Fibroblast of peridontal ligament (primary cell): ENCODE data around the gene NEK4.
"Not testable (repeated sequence)": the region's sequence is repeated elsewhere in the genome, so short reads cannot be mapped to it uniquely, and the experiment has no call there.

Experiments
- DNase-seq: peaks from one replicate; pipeline ENCODE4 v3.0.0-alpha.2; 2010; ENCODE audit errors: extremely low read depth

The NEK4 gene

DNA sequence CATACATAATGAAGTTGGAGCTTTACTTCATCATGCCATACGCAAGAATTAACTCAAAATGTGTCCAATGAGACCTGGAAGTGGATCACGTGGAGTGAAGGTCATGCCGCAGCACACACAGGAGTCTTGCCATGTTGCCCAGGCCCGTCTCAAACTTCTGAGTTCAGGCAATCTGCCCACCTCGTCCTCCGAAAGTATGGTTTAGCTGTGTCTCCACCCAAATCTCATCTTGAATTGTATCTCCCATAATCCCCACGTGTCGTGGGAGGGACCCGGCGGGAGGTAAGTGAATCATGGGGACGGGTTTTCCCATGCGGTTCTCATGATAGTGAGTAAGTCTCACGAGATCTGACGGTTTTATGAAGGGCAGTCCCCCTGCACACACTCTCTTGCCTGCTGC lies 39.1 kb downstream of the NEK4 start:
- DNase-seq = no peak

GRCh38 chr3:52730681-52731080 lies 40.1 kb downstream of the NEK4 start:
- no peak for DNase-seq

- not testable (repeated sequence) for DNase-seq
Observed at GRCh38 chr3:52728753-52729152, 42.0 kb downstream of the NEK4 start.

DNA sequence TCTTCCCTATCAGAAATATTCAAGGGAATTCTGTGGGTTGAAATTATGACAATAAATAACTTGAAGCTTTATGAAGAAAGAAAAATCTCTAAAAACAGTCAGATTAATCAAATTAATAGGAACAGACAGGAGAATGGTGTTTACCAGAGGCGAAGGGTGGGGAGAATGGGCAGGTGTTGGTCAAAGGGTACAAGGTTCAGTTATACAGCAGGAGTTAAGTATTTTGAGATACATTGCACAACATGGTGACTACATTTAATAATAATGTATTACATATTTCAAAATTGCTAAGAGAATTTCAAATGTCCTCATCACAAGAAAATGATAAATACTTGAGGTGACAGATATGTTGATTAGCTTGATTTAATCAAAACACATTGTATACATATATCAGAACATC lies 46.2 kb downstream of the NEK4 start:
- DNase-seq = no peak

DNA sequence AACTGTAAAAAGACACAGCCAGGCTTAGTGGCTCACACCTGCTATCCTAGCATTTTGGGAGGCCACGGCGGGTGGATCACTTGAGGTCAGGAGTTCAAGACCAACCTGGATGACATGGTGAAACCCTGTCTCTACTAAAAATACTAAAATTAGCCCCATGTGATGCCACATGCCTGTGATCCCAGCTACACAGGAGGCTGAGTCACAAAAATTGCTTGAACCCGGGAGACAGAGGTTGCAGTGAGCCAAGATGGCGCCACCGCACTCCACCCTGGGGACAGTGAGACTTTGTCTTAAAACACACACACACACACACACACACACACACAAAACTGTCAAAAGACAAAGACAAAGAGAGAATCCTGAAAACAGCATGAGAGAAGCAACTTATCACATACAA lies 46.8 kb downstream of the NEK4 start:
- no peak for DNase-seq

- DNase-seq = no peak
Observed at GRCh38 chr3:52722491-52722890, 48.2 kb downstream of the NEK4 start.

DNA sequence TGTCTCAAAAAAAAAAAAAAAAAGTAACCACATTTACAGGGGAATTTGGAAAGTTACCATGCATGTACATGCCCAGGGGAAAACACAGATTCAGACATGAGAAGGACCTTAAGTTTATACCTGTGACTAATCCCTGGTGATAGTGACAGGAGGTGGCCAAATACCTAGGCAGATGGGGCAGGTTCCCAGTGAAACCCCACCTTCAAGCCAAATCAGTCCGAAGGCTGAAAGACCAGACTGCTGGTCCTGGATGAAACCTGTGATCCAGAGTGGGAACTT lies 49.1 kb downstream of the NEK4 start:
- no peak for DNase-seq

DNA sequence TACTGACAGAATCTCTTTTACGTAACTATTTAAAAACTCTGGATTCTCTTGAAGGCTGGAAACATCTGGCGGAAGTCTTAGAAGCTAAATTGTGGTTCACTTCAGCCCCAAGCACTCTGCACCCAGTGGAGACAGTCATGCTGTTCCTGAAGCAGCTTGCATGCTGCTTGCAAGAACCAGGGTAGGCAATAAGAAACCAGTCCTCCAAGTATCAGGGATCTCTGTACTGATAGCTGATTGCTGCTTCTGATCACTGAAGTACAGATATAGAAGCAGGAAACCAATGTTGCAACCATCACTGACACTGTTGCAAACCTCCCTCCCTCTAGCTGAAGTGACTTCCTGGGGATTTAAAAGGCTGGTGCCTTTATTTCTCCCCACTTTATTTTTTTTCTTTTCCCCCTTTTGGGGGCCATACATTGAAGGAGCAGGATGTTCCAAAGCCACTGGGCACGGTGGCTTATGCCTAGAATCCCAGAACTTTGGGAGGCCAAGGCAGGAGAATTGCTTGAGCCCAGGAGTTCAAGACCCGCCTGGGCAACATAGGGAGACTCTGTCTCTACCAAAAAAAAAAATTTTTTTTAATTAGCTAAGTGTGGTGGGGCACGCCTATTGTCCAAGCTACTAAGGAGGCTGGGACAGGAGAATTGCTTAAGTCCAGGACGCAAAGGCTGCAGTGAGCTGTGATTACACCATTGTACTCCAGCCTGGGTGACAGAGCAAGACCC lies 49.6 kb downstream of the NEK4 start:
- DNase-seq = peak; percentile 1

DNA sequence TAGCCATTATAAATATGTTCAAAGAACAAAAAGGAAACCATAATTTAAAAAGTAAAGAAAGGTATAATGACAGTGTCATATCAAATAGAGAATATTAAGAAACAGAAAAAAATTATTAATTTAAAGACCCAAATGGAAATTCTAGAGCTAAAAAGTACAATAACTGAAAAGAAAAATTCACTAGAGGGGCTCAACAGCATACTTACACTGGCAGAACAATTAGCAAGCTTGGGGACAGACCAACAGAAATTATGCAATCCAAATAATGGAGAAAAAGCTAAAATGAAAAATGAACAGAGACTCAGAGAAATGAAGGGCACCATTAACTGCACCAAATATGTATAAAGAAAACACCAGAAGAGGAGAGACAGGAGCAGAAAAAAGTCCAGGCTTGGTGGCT lies 51.1 kb downstream of the NEK4 start:
- DNase-seq = no peak

DNA sequence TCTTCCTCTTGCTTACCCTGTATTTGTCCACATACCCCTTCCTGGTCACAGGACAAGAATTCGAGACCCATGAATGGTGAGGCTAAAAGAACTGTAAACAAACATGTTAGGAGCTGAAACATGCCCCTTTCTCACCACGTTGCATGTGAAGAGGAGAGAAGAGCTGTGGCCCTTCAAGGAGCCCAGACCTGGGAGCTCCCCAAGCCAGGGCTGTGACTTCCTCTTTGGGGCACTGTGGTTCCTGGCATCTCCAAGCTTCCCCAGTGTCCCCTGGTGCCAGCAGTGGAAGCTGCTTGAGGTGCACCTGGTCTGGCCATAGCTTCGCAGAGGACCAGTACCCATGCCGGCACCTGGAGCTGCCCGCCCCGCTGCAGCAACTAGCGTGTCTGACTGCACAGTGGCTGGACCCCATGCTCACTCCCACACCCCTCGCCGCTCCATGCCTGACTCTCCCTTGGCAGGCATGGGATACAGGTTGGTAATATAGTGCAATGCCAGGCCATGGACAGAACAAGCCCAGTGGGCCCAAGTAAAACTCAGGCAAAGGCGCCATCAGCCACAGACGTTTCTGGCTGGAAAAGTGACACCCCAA lies 54.9 kb downstream of the NEK4 start:
- DNase-seq = no peak

DNA sequence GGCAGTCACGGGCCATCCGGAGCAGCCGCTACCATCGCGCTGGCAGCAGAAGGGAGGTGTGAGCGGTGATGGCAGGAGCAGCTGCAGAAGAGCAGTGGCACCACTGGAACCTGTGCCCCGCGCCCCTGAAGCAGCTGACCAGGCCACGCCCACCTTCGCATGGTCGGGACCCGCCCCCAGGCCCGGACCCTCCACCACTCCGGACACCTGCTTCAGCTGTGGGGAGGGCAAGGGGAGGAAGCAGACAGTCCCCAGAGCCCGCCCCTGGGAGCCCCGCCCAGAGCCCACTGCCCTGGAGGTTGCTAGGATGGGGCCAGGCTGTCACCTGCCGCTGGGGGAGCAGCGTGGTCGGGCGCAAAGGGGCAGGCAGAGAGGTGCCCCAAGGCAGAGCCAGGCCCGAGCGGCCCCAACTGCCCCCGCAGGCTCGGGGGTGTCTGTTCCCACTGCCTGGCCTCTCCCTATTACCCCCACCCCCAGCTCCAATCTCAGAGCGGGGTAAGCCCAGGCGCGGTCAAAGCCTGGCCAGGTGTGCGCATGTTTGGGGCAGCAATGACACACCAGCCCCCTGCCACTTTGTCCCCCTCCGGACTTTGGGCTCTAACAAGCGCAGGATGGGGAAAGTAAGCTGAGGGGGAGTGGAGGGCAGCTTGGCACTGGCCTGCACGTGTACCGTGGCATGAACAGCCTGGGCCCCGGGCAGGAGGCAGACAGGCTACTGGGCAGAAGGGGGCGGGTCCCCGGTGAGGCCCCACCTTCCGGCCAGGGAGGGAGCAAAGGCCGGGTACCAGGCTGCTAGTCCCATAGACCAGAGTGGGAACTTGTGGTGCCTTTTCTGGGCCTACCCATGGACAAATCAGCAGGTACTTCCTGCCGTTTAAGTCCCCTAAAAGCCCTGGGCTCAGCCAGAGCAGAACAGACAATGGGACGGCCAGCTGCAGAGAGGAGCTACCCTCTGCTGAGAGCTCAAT lies 56.1 kb downstream of the NEK4 start:
- no peak for DNase-seq

DNA sequence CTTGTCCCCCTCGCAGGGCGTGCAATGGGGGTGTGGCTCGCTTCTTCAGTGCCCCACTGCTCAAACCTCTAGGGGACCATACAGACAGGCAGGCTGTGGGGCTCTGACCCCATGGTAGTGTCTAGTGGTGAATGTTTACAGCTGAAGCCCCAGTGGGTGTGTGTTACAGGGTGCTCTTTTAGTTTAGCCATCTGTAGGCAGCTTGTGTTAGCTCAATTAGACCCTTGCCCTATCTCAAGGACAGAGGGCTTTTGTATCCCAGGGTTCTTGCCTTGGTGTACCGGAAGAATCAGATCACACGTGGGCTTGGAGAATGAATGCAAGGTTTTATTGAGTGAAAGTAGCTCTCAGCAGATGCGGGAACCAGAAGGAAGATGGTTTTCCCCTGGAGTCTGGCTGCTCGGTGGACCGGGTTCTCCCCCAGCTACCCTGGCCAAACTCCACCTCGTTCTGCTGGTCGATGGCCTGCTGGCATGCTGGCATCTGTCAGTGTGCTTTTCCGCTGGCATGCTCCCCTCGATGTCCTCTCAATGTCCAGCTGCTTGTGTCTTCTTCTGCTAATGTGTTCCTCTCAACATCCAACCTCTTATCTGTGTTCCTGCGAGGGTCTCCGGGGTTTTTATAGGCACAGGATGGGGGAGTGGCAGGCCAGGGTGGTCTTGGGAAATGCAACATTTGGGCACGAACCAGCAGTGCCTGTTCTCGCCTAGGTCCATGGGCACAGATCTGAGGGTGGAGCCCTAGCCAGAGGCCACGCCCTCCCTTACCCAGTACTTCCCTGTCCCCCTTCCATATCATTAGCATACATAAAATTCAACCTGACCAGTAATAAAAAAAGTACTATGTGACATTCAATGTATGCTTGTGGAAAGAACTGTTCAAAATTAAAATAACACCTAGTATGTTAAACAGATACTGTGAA lies 58.2 kb downstream of the NEK4 start:
- DNase-seq = no peak

DNA sequence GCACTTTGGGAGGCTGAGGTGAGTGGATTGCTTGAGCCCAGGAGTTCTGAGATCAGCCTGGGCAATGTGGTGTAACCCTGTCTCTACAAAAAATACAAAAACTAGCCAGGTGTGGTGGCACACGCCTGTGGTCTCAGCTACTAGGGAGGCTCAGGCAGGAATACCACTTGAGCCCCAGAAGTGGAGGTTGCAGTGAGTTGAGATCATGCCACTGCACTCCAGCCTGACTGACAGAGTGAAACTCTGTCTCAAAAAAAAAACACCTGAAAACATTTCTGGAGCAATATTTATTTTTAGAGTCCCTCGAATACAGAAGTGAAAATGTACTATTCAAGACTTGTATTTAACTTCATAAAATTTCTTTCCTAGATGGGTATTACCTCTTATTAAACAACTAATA lies 60.2 kb downstream of the NEK4 start:
- no peak for DNase-seq

- no peak for DNase-seq
Observed at GRCh38 chr3:52707585-52707984, 63.2 kb downstream of the NEK4 start.

DNA sequence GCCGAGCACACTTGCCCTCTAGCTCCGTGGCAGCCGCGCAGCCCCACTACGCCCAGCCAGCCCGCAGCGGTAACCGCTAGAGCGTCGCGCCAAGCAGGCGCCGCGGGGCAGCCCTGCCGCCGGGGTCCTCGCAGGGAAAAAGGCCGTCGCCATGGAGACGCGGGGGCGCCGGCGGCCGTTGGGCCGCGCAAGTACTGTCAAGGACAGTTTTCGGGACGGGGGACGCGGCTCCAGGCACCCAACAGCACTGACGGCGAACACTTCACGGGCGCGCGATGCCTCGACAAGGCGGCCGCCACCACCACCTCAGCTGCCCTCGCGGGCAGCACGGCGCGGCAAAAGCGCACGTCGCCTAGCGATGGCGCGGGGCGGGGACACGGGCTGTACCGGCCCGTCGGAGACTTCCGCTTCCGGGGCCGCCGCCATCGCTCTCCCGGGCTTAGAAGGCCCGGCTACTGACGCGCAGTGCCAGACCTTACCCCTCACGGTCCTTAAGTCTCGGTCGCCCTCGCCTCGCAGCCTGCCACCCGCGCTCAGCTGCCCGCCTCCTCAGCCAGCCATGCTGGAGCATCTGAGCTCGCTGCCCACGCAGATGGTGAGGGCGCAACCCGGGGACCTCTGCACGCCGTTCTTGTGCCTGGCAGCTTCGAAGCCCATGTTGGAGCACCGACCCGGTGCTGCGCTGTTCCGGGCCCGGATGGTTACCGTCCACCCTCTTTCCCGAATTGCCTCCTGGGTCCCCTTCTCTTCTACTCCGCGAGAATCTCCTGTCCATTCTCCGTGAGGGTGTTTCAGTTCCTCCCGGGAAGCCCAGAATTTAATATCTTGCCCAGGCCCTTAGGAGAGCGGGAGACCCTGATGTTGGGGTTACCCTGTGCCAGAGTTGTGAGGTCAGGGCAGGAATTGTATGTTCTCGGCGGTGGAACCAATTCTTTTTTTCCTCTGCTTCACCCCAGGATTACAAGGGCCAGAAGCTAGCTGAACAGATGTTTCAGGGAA lies 64.8 kb downstream of the NEK4 start, which contains the start of the genes GLT8D1 and SPCS1:
Gene GLT8D1, minus strand, starts transcription at position 104 of the 999 bp plus-strand sequence. CDS start 5,331 bp downstream, outside the sequence.
Gene SPCS1, plus strand, starts transcription at position 419 of the 999 bp plus-strand sequence. Its CDS starts 141 bp downstream, at position 560.
- peak; percentile 74 for DNase-seq

DNA sequence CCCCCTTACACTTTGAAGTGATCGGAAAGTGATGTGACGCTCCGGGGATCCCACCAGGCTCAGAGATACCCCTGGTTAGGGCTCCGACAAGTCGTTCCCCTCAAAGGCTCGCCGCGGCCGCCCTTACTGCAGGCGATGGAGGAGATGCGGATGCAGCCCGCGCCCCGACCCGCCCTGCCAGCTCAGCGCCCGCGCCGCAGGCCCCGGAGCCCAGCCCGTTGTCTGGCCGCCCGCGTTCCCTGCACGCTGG lies 65.4 kb downstream of the NEK4 start:
- DNase-seq = no peak

- DNase-seq = peak; percentile 37
Observed at GRCh38 chr3:52704611-52705437, 65.9 kb downstream of the NEK4 start.

DNA sequence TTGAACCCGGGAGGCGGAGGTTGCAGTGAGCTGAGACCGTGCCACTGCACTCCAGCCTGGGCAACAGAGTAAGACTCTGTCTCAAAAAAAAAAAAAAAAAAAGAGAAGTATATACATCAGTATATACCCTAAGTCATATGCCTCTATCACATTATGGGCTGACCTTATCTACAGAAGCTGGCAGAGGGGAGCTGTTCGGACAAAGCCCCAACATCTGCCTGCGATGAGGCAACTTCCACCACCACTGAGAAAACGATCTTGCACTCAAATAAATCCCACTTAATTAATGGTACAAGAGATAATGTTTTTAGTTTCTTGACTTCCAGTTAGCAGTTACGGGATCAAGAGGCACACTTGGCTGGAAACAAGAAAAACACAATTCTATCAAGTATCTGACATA lies 67.4 kb downstream of the NEK4 start:
- DNase-seq = no peak

- peak; percentile 26 for DNase-seq
Observed at GRCh38 chr3:52697632-52697965, 73.1 kb downstream of the NEK4 start.
